ENCODE measurements around the gene HP1BP3.

HP1BP3 gene

DNA sequence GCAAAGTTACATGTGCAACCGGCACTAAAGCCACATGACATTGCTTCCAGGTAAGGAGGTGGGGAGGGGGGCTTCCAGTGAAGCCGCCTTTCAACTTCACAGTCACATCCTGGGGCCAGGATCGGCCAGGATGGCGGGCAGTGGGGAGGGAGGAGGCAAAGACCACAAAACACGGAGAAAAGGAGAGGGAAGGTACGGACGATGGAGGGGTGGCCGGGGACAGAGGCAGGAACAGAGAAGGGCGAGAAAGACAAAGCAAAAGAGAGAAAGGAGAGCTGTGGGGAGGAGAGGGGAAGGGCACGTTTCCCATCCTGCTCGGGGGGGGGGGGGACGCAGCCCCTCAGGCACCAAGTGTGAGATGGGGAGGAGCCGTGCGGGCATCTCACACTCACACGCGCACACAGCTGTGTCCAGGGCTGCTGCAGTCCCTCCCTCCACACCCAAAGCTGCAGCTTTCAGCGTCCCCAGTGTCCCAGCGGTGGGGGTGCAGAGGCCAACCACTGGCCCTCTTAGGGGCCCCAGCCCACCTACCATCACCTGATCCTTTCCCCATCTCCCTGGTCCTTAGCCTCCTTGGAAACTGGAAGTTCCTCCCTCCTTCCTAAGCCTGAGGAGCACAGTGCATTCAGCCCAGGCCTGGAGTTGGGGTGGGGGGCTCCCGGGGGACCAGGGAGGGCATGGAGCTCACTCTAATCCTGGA, 57.0 kb downstream of the HP1BP3 start:
- POLR2A ChIA-PET = no interaction called here
- CTCF ChIA-PET = no interaction called here
- TF ChIP-seq LEF1 (IDR thresholded peaks at IDR 0.05; ENCODE audit: borderline replicate concordance) = no peak
- DNase-seq (ENCODE audit: extremely low spot score) = no peak

DNA sequence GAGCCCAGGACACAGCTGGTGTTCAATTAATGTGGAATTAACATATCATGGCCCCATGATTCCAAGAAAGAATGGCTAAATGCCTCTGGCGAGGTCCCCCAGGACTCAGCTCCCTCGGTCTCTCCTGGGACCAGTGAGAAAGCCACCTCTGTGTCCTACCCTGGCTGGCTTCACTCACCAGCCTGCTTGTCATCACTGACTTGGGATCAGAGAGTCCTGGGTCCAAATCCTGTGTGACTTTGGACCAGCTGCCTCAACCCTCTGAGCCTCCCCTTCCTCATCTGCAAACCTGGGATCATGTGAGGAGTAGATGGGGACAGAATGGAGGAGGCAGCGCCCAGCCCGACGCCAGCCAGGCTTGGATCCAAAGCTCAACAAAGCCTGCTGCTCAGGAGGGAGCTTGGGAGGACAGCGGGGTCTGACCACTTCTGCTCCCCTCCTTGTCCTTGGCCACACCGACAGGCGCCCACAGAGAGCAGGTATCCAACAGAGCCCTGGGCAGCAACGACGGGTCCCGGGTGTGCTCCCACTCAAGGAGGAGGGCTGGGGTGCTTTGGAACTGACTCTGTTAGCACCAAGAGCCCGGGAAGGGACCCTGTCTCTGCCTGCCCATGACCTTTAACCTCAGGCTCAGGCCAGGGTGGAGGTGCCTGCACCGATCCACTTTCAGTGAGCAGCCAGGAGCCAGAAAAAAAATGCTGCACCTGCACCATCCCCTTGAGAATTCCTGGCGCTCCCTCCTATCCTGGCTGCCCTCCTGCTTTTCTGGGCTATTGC, 57.8 kb downstream of the HP1BP3 start:
- CTCF ChIA-PET = no interaction called here
- TF ChIP-seq ELF4 (IDR thresholded peaks at IDR 0.05) (no peak), FOXA1 (IDR thresholded peaks at IDR 0.05) (no peak), L3MBTL2 (conservative IDR thresholded peaks at IDR 0.05) (no peak), BHLHE40 (IDR thresholded peaks at IDR 0.05; ENCODE audit: borderline replicate concordance) (no peak), ZNF384 (IDR thresholded peaks at IDR 0.05) (no peak), HDGF (IDR thresholded peaks at IDR 0.05; ENCODE audit: borderline replicate concordance) (no peak), FOXK2 (IDR thresholded peaks at IDR 0.05) (no peak), TARDBP (IDR thresholded peaks at IDR 0.05) (no peak), PKNOX1 (IDR thresholded peaks at IDR 0.05) (no peak), CTBP1 (IDR thresholded peaks at IDR 0.05; ENCODE audit: borderline replicate concordance) (no peak), ARNT (IDR thresholded peaks at IDR 0.05) (no peak), FOXM1 (IDR thresholded peaks at IDR 0.05; ENCODE audit: borderline replicate concordance) (no peak), SUZ12 (IDR thresholded peaks at IDR 0.05) (no peak)
- no peak for DNase-seq (ENCODE audit: extremely low spot score)
- POLR2A ChIA-PET = no interaction called here

DNA sequence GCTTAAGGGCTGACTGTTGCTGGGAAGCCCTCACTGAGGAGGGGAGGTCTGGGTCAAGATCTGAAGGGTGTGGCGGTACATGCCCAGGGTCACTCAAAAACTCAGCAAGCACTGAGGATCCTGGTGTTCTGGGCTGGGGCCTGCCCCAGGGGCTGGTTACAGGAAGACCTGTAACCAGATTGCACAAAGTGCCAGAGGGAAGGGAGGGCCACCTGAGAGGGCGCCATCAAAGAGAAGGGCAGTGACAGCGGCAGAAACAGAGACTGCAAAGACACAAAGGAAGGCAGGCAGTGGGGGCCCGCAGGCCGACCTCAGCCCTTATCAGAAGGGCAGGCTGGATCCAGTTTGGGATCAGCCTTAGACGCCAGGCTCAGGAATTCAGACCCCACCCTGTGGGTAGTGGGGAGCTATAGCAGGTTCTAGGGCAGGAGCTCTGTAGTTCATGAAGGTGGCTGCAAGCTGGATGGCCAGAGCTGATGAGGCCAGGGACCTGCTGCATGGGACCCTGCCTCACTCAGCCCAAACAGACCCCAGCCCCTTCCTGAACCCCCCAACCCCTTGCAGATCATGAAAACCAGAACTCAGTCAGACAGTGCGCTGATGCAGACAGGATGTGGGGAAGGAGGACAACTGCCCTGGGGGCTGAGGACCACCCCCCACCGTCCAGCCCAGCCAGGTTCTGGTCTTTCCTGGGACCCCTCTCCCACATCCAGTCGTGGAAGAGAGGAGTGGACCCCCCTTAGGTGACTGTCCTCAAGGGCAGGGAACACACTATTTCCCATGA, 58.5 kb downstream of the HP1BP3 start:
- CTCF ChIA-PET = no interaction called here
- no peak for DNase-seq (ENCODE audit: extremely low spot score)
- POLR2A ChIA-PET = no interaction called here
- TF ChIP-seq CTBP1 (IDR thresholded peaks at IDR 0.05; ENCODE audit: borderline replicate concordance) = no peak
- TF ChIP-seq PKNOX1 (IDR thresholded peaks at IDR 0.05) = no peak

DNA sequence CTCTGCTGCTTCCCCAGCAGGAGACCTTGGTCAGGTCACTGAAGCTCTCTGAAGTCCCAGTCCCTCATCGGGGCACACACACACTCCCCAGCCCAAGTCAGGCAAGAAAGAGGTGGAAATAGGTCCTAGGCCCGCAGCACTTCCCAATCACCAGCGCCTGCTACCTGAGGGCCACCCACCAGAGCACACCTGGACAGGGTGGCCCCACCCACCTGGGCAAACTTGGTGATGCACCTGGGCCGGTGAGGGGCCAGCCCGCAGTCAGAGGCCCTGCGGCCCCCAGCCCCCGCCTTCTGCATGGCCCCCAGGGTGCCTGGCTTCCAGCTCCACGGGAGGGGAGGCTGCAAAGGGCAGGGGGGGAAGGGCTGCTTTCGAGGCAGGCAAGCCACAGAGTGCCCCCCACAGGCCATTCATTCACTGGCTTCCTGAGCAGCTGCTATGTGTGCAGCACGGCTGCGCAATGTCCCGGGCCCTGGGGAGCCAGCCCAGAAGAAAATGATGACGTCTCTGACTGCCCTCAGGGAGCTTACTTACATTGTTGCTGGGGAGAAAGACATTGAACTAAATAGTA, 59.3 kb downstream of the HP1BP3 start:
- CTCF ChIA-PET = no interaction called here
- POLR2A ChIA-PET = no interaction called here
- TF ChIP-seq L3MBTL2 (conservative IDR thresholded peaks at IDR 0.05) = no peak
- TF ChIP-seq ARNT (IDR thresholded peaks at IDR 0.05) = no peak
- no peak for TF ChIP-seq BHLHE40 (IDR thresholded peaks at IDR 0.05; ENCODE audit: borderline replicate concordance)
- no peak for TF ChIP-seq FOXA1 (IDR thresholded peaks at IDR 0.05)
- TF ChIP-seq TARDBP (IDR thresholded peaks at IDR 0.05) = no peak
- TF ChIP-seq FOXK2 (IDR thresholded peaks at IDR 0.05) = no peak
- TF ChIP-seq PKNOX1 (IDR thresholded peaks at IDR 0.05) = no peak
- no peak for TF ChIP-seq CTBP1 (IDR thresholded peaks at IDR 0.05; ENCODE audit: borderline replicate concordance)
- no peak for TF ChIP-seq HDGF (IDR thresholded peaks at IDR 0.05; ENCODE audit: borderline replicate concordance)
- TF ChIP-seq ZNF384 (IDR thresholded peaks at IDR 0.05) = no peak
- no peak for TF ChIP-seq FOXM1 (IDR thresholded peaks at IDR 0.05; ENCODE audit: borderline replicate concordance)
- TF ChIP-seq SUZ12 (IDR thresholded peaks at IDR 0.05) = no peak
- no peak for TF ChIP-seq LEF1 (IDR thresholded peaks at IDR 0.05; ENCODE audit: borderline replicate concordance)
- TF ChIP-seq ELF4 (IDR thresholded peaks at IDR 0.05) = no peak
- TF ChIP-seq NFRKB (IDR thresholded peaks at IDR 0.05) = no peak
- TF ChIP-seq SP1 (IDR thresholded peaks at IDR 0.05) = no peak
- DNase-seq (ENCODE audit: extremely low spot score) = no peak

GRCh38 chr1:20726932-20727745, 60.0 kb downstream of the HP1BP3 start:
- ChIA-PET POLR2A (no interaction called here), CTCF (no interaction called here)
- DNase-seq (ENCODE audit: extremely low spot score) = no peak
- TF ChIP-seq ZNF384 (IDR thresholded peaks at IDR 0.05) (no peak), LEF1 (IDR thresholded peaks at IDR 0.05; ENCODE audit: borderline replicate concordance) (no peak), SUZ12 (IDR thresholded peaks at IDR 0.05) (no peak), L3MBTL2 (conservative IDR thresholded peaks at IDR 0.05) (no peak), PKNOX1 (IDR thresholded peaks at IDR 0.05) (no peak), FOXK2 (IDR thresholded peaks at IDR 0.05) (no peak), HDGF (IDR thresholded peaks at IDR 0.05; ENCODE audit: borderline replicate concordance) (no peak), FOXM1 (IDR thresholded peaks at IDR 0.05; ENCODE audit: borderline replicate concordance) (no peak), NFRKB (IDR thresholded peaks at IDR 0.05) (no peak), CTBP1 (IDR thresholded peaks at IDR 0.05; ENCODE audit: borderline replicate concordance) (no peak), ARNT (IDR thresholded peaks at IDR 0.05) (no peak), ELF4 (IDR thresholded peaks at IDR 0.05) (no peak), SP1 (IDR thresholded peaks at IDR 0.05) (no peak), FOXA1 (IDR thresholded peaks at IDR 0.05) (no peak), TARDBP (IDR thresholded peaks at IDR 0.05) (no peak), BHLHE40 (IDR thresholded peaks at IDR 0.05; ENCODE audit: borderline replicate concordance) (no peak)
